A549 (cell line): ENCODE data around the gene ABCC9. TPM values are rescaled to one million over a fixed set of nuclear protein-coding genes. Genes with fewer than 3 reads are reported as not detected.

Experiments
- ATAC-seq, 2 experiments: fragments of 200-7000 bp in 1 of 2; fragments of >200 bp in 1 of 2; cut with Nextera tagmentation in 1 of 2; cut with Tn5 transposase in 1 of 2; 3 replicates each; pipeline versions ENCODE4 v1.8.0 to v1.9.1; 2018 to 2020; ENCODE audit warnings: mild to moderate bottlenecking in 1 of 2, moderate library complexity in 1 of 2
- CTCF ChIA-PET: fragments of 300-600 bp; sonication (Branson Sonifier 250); formaldehyde crosslinking; extraction: SDS; loops from one replicate; lab custom pipeline; 2021; ENCODE audit warnings: antibody characterized with exemption, inconsistent platforms; lab: Yijun Ruan, JAX
- POLR2A ChIA-PET: fragments of 350-600 bp; formaldehyde crosslinking; extraction: SDS; loops from one replicate; lab custom pipeline; 2021; ENCODE audit warnings: antibody characterized with exemption, inconsistent platforms; lab: Yijun Ruan, JAX
- DNase-seq, 2 experiments: peaks; one replicate each; pipeline versions ENCODE4 v3.0.0 to v3.0.0-alpha.2; 2011 to 2016; ENCODE audit warnings: low read depth in 1 of 2, low spot score in 1 of 2
- FAIRE-seq: peaks from 2 replicates; lab custom pipeline; 2011; peaks lifted over from hg19 to GRCh38; lab: Jason Lieb, UNC
- H3K27ac ChIP-seq, 2 experiments: fragments of >200 bp; sonication (Bioruptor Twin); formaldehyde crosslinking; 3 replicates each; pipeline ENCODE4 v1.5.1; 2016 to 2017
- H3K4me1 ChIP-seq: fragments of >200 bp; sonication (Bioruptor Twin); formaldehyde crosslinking; 3 replicates; pipeline ENCODE4 v1.6.1; 2016
- H3K4me2 ChIP-seq: fragments of >200 bp; sonication (Bioruptor Twin); formaldehyde crosslinking; 3 replicates; pipeline ENCODE4 v1.6.1; 2016
- H3K4me3 ChIP-seq: fragments of >200 bp; sonication (Bioruptor Twin); formaldehyde crosslinking; 3 replicates; pipeline ENCODE4 v1.5.1; 2016
- H3K9me3 ChIP-seq: fragments of >200 bp; sonication (Bioruptor Twin); formaldehyde crosslinking; 3 replicates; pipeline ENCODE4 v1.6.1; 2016
- CBX2 ChIP-seq: fragments of 200-600 bp; sonication (generic); IDR thresholded peaks from 2 replicates; pipeline ENCODE4 v1.6.1; 2016; ENCODE audit warnings: low read depth, mild to moderate bottlenecking, borderline replicate concordance
- CEBPB ChIP-seq, 2 experiments: fragments of >200 bp in 1 of 2; sonication (Bioruptor Twin) in 1 of 2; formaldehyde crosslinking in 1 of 2; IDR thresholded peaks; 2 replicates each; pipeline ENCODE4 v1.6.1; 2012 to 2016
- EHF ChIP-seq: fragments of 250-450 bp; sonication (Bioruptor Pico); IDR thresholded peaks from 2 replicates; pipeline ENCODE4 v1.5.0; 2020; ENCODE audit warnings: mild to moderate bottlenecking
- FOSB ChIP-seq: fragments of 250-450 bp; sonication (Bioruptor Pico); IDR thresholded peaks from 2 replicates; pipeline ENCODE4 v1.5.0; 2020; ENCODE audit warnings: mild to moderate bottlenecking, moderate library complexity
- FOXS1 ChIP-seq: fragments of 250-450 bp; sonication (Bioruptor Pico); IDR thresholded peaks from 2 replicates; pipeline ENCODE4 v1.5.0; 2020; ENCODE audit warnings: mild to moderate bottlenecking, moderate library complexity
- HDAC2 ChIP-seq: fragments of 200-600 bp; sonication (generic); IDR thresholded peaks from 2 replicates; pipeline ENCODE4 v1.6.1; 2016
- HEYL ChIP-seq: fragments of 250-450 bp; sonication (Bioruptor Pico); IDR thresholded peaks from 2 replicates; pipeline ENCODE4 v1.8.0; 2021; ENCODE audit warnings: mild to moderate bottlenecking, moderate library complexity
- HOXB5 ChIP-seq: fragments of 250-450 bp; sonication (Bioruptor Pico); IDR thresholded peaks from 2 replicates; pipeline ENCODE4 v1.5.0; 2020; ENCODE audit warnings: mild to moderate bottlenecking, moderate library complexity
- JUNB ChIP-seq: fragments of >200 bp; sonication (Bioruptor Twin); formaldehyde crosslinking; IDR thresholded peaks from 2 replicates; pipeline ENCODE4 v1.6.1; 2016
- KDM1A ChIP-seq: fragments of 200-600 bp; sonication (generic); IDR thresholded peaks from 2 replicates; pipeline ENCODE4 v1.6.1; 2016; ENCODE audit warnings: low read depth, mild to moderate bottlenecking
- MAZ ChIP-seq: fragments of 150-350 bp; IDR thresholded peaks from 2 replicates; pipeline ENCODE4 v1.6.1; 2014; ENCODE audit warnings: antibody characterized with exemption, low read depth, low read length, borderline replicate concordance
- MYC ChIP-seq: IDR thresholded peaks from 2 replicates; pipeline ENCODE4 v1.6.1; 2012; ENCODE audit warnings: mild to moderate bottlenecking, inconsistent platforms, low read length, improper control_type of control experiment, borderline replicate concordance
- NPAS2 ChIP-seq: fragments of 250-450 bp; sonication (Bioruptor Pico); IDR thresholded peaks from 2 replicates; pipeline ENCODE4 v1.8.0; 2022; ENCODE audit warnings: mild to moderate bottlenecking, moderate library complexity, borderline replicate concordance
- PHF8 ChIP-seq: fragments of 200-600 bp; sonication (generic); IDR thresholded peaks from 2 replicates; pipeline ENCODE4 v1.6.1; 2016; ENCODE audit warnings: low read depth, mild to moderate bottlenecking, antibody characterized with exemption, moderate library complexity, borderline replicate concordance
- RARB ChIP-seq: fragments of 250-450 bp; sonication (Bioruptor Pico); IDR thresholded peaks from 2 replicates; pipeline ENCODE4 v1.8.0; 2021; ENCODE audit warnings: mild to moderate bottlenecking, moderate library complexity
- RCOR1 ChIP-seq: fragments of 150-350 bp; IDR thresholded peaks from 2 replicates; pipeline ENCODE4 v1.6.1; 2014; ENCODE audit warnings: antibody characterized with exemption, low read length, low read depth
- RFX5 ChIP-seq: fragments of 450-650 bp; IDR thresholded peaks from 2 replicates; pipeline ENCODE4 v1.7.1; 2014; ENCODE audit warnings: antibody characterized with exemption, mild to moderate bottlenecking, moderate library complexity
- RNF2 ChIP-seq: fragments of 200-600 bp; sonication (generic); IDR thresholded peaks from 2 replicates; pipeline ENCODE4 v1.6.1; 2016; ENCODE audit warnings: low read depth, mild to moderate bottlenecking, antibody characterized with exemption, moderate library complexity, borderline replicate concordance
- SMC3 ChIP-seq: fragments of >200 bp; sonication (Bioruptor Twin); formaldehyde crosslinking; IDR thresholded peaks from 3 replicates; pipeline ENCODE4 v1.6.1; 2018; ENCODE audit warnings: inconsistent platforms
- TFCP2L1 ChIP-seq: fragments of 250-450 bp; sonication (Bioruptor Pico); IDR thresholded peaks from 2 replicates; pipeline ENCODE4 v1.5.0; 2021; ENCODE audit warnings: mild to moderate bottlenecking
- ZC3H11A ChIP-seq: fragments of 450-650 bp; IDR thresholded peaks from 2 replicates; pipeline ENCODE4 v1.6.1; 2014; ENCODE audit warnings: antibody characterized with exemption, mild to moderate bottlenecking
- ZFP36 ChIP-seq: fragments of 450-650 bp; IDR thresholded peaks from 2 replicates; pipeline ENCODE4 v1.6.1; 2014; ENCODE audit warnings: borderline replicate concordance; ENCODE audit not compliant: partially characterized antibody
- ZNF302 ChIP-seq: fragments of 250-450 bp; sonication (Bioruptor Pico); IDR thresholded peaks from 2 replicates; pipeline ENCODE4 v1.9.0; 2021; ENCODE audit warnings: inconsistent platforms, mild to moderate bottlenecking, moderate library complexity
- WGBS: methylation state at CpG from one replicate; pipeline ENCODE4 v1.1.6; 2017; ENCODE audit errors: missing lambda C conversion rate; 5-methylcytosine and 5-hydroxymethylcytosine counted together
- polyA plus RNA-seq, 4 experiments: library from polyadenylated mRNA; depleted of rRNA in 3 of 4; stranded (reverse); fragments of >200 nt; fragmentation: RNase III in 1 of 4; extraction: RNeasy Plus Mini Kit Qiagen cat#74134 plus additional on column Dnase treatment in 1 of 4; gene quantifications; 2 replicates in 3 of 4; 3 replicates in 1 of 4; pipeline ENCODE4 v1.2.3, GENCODE V29; 2011 to 2017
- TF ChIP-seq, protein P1 (sequence below): fragments of 250-450 bp; sonication (Bioruptor Pico); IDR thresholded peaks from 2 replicates; pipeline ENCODE4 v1.5.0; 2021; ENCODE audit warnings: mild to moderate bottlenecking, moderate library complexity, borderline replicate concordance
- TF ChIP-seq, protein P2 (sequence below): fragments of >200 bp; sonication (Bioruptor Twin); formaldehyde crosslinking; IDR thresholded peaks from 3 replicates; pipeline ENCODE4 v1.6.1; 2016
- TF ChIP-seq, protein P3 (sequence below): fragments of >200 bp; sonication (Bioruptor Twin); formaldehyde crosslinking; IDR thresholded peaks from 2 replicates; pipeline ENCODE4 v1.6.1; 2016
- TF ChIP-seq, protein P4 (sequence below): fragments of 150-350 bp; IDR thresholded peaks from 2 replicates; pipeline ENCODE4 v1.6.1; 2014; ENCODE audit warnings: low read depth, mild to moderate bottlenecking, low read length

Gene ABCC9
- polyA plus RNA-seq, 2 of the 4 experiments (the other 2 are of a cell fraction): 0.01 TPM; not detected in 1

DNA sequence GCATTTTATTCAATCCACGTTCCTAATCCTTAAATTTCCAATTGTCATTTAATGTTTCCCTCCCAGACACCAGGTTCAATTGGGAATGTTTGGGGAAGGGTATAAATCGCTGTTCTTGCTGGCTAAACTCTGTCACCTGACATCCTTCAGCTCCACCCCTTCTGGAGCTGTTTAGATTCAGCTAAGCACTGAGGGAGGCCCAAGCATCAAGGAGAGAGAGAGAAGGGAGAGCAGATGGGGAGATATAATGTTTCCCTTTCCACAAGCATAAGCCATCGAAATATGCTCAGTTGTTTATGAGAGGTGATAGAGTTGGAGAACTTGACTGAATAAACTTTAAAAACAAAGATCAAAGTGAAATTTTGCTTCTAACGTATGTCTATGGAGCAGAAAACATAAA, 1.8 kb downstream of the ABCC9 start:
- ATAC-seq: no peak
- H3K4me2 ChIP-seq: no peak overlapping the region
- ChIA-PET CTCF (no interaction called here), POLR2A (no interaction called here)
- H3K27ac ChIP-seq: no peak overlapping the region
- no peak overlapping the region for H3K4me3 ChIP-seq
- no peak for FAIRE-seq
- TF ChIP-seq HEYL (CRISPR knock-in tag) (no peak), CBX2 (no peak), RCOR1 (no peak), ZFP36 (no peak), PHF8 (no peak), RFX5 (no peak), ZC3H11A (no peak), RNF2 (no peak), ZNF302 (CRISPR knock-in tag) (no peak), CEBPB (IDR thresholded peaks at IDR 0.05) (no peak), SMC3 (no peak), EHF (no peak), FOXS1 (CRISPR knock-in tag) (no peak)
- TF ChIP-seq, protein P1, sequence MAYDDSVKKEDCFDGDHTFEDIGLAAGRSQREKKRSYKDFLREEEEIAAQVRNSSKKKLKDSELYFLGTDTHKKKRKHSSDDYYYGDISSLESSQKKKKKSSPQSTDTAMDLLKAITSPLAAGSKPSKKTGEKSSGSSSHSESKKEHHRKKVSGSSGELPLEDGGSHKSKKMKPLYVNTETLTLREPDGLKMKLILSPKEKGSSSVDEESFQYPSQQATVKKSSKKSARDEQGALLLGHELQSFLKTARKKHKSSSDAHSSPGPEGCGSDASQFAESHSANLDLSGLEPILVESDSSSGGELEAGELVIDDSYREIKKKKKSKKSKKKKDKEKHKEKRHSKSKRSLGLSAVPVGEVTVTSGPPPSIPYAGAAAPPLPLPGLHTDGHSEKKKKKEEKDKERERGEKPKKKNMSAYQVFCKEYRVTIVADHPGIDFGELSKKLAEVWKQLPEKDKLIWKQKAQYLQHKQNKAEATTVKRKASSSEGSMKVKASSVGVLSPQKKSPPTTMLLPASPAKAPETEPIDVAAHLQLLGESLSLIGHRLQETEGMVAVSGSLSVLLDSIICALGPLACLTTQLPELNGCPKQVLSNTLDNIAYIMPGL: no peak
- no peak for DNase-seq
- 0 out of 3 replicates have a peak, but pooled peaks cover 5% of the 10 kb centered on the region for H3K9me3 ChIP-seq
- H3K4me1 ChIP-seq: no peaks in the 10 kb centered on the region
- WGBS: 26% methylated on average over 4 of the region's 4 CpGs

DNA sequence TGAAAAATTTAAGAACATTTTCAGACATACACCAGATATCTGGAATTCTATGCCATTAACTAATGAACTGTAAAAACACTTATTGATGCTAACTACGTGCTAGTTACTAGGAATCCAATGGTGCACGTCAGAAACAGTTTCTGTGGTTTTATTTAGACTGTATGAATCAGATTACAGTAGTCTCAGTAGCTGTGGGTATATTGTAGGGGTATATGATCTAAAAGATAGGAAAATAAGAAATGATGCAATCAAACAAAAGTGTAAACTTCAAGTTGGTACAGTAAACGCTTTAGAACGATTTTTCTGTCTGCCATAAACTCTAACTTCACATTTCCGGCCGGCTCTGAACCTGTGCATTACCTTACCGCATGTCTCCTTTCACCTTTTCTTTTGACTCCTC, 2.3 kb downstream of the ABCC9 start:
- Histone ChIP-seq H3K4me2 (no peak overlapping the region), H3K9me3 (0 out of 3 replicates have a peak, but pooled peaks cover 5% of the 10 kb centered on the region), H3K4me3 (no peak overlapping the region), H3K27ac (no peak overlapping the region), H3K4me1 (no peaks in the 10 kb centered on the region)
- WGBS: 36% methylated on average over 7 of the region's 7 CpGs
- DNase-seq (no peak), ATAC-seq (no peak), FAIRE-seq (no peak)
- ChIA-PET POLR2A (no interaction called here), CTCF (interaction anchor here (0.8 kb wide), 1 partner anchor 31 kb away, joined by 3 read pairs; no protein-coding TSS in a partner anchor)
- TF ChIP-seq FOSB (no peak), ZNF302 (CRISPR knock-in tag) (no peak), NPAS2 (no peak), SMC3 (no peak), MYC (no peak), MAZ (no peak), KDM1A (no peak), JUNB (no peak), HDAC2 (no peak), HOXB5 (no peak), RARB (no peak), TFCP2L1 (CRISPR knock-in tag) (no peak), ZFP36 (no peak), RCOR1 (no peak)
- TF ChIP-seq, protein P2, sequence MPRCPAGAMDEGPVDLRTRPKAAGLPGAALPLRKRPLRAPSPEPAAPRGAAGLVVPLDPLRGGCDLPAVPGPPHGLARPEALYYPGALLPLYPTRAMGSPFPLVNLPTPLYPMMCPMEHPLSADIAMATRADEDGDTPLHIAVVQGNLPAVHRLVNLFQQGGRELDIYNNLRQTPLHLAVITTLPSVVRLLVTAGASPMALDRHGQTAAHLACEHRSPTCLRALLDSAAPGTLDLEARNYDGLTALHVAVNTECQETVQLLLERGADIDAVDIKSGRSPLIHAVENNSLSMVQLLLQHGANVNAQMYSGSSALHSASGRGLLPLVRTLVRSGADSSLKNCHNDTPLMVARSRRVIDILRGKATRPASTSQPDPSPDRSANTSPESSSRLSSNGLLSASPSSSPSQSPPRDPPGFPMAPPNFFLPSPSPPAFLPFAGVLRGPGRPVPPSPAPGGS: no peak
- TF ChIP-seq, protein P3, sequence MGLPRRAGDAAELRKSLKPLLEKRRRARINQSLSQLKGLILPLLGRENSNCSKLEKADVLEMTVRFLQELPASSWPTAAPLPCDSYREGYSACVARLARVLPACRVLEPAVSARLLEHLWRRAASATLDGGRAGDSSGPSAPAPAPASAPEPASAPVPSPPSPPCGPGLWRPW: no peak
- TF ChIP-seq, protein P4, sequence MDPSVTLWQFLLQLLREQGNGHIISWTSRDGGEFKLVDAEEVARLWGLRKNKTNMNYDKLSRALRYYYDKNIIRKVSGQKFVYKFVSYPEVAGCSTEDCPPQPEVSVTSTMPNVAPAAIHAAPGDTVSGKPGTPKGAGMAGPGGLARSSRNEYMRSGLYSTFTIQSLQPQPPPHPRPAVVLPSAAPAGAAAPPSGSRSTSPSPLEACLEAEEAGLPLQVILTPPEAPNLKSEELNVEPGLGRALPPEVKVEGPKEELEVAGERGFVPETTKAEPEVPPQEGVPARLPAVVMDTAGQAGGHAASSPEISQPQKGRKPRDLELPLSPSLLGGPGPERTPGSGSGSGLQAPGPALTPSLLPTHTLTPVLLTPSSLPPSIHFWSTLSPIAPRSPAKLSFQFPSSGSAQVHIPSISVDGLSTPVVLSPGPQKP: no peak
- TF ChIP-seq, protein P1: no peak
